Measurements from ENCODE around the gene PDZRN3.

- TF ChIP-seq CTCF (conservative IDR thresholded peaks at IDR 0.05 in 1 of 2, IDR thresholded peaks at IDR 0.05 in 1 of 2; ENCODE audit: low read depth in 1 of 2, low read length in 2 of 2) (no peak), EZH2 (IDR thresholded peaks at IDR 0.05; ENCODE audit: low read length, missing control alignments) (no peak)
Measured at GRCh38 chr3:73558727-73559075, 66.0 kb downstream of the PDZRN3 start.

All from fibroblast of lung (primary cell).